Vagina (tissue), 2 donors: ENCODE measurements around the gene FBXO17.

Experiments
- POLR2A ChIP-seq, 2 donors: fragments of 450-650 bp; IDR thresholded peaks; one replicate each; pipeline ENCODE4 v1.6.1; 2017; ENCODE audit warnings: antibody characterized with exemption in 2 of 2, mild to moderate bottlenecking in 2 of 2, moderate library complexity in 2 of 2
- POLR2AphosphoS5 ChIP-seq, 2 donors: sonication (generic); formaldehyde crosslinking; IDR thresholded peaks; one replicate each; pipeline ENCODE4 v1.9.0; 2017; ENCODE audit warnings: antibody characterized with exemption in 2 of 2, mild to moderate bottlenecking in 2 of 2, low read depth in 1 of 2; ENCODE audit not compliant: insufficient read depth in 1 of 2
- TF ChIP-seq, protein P1 (sequence below), 3 experiments: fragments of 450-650 bp in 2 of 3; fragments of 200-600 bp in 1 of 3; sonication (generic) in 1 of 3; IDR thresholded peaks; one replicate each; pipeline ENCODE4 v1.5.1; 2017 to 2019; ENCODE audit warnings: antibody characterized with exemption in 3 of 3, mild to moderate bottlenecking in 2 of 3, moderate library complexity in 2 of 3

DNA sequence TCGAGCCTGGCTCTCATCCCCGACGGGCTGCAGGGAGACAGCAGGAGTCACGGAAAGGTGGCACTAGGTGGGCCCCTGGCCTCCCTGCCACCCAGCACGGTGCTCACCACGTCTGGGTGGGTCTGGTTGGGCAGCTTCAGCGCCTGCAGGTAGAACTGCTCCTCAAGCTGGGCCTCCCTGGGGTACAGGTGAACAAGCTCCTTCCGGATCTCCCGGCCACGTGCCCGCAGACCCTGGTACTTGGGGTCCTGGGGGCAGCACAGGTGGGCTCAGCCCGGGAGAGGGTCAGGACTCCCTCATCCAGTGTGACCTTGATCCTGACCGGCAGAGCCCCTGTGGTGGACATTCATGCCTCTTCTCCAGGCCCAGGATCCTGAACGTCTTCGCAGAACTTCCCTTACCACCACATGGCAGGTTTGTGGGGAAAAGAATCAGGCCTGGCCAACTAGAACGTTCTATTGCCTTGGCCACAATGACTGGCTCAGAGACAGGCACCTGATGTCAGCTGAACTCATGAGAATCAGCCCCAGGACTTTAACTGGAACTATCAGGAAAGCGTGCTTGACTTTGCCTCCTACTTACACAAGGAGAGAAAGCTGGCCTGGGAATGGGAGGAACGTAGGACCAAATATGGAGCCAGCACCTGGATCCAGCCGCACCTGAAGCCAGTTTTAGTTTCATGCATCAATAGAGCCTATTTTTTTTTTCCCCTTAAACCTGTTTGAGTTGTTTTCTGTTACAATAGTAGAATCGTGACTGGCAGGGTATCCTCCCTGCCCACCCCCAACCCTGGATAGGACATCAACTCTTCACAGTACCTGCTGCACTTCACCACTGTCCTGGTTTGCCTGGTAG, 53.9 kb downstream of the FBXO17 start:
- no peak for TF ChIP-seq POLR2AphosphoS5 (IDR thresholded peaks at IDR 0.05; ENCODE audit: insufficient read depth in 1 of 2, low read depth in 1 of 2)
- TF ChIP-seq POLR2A (IDR thresholded peaks at IDR 0.05): no peak
- TF ChIP-seq, protein P1, sequence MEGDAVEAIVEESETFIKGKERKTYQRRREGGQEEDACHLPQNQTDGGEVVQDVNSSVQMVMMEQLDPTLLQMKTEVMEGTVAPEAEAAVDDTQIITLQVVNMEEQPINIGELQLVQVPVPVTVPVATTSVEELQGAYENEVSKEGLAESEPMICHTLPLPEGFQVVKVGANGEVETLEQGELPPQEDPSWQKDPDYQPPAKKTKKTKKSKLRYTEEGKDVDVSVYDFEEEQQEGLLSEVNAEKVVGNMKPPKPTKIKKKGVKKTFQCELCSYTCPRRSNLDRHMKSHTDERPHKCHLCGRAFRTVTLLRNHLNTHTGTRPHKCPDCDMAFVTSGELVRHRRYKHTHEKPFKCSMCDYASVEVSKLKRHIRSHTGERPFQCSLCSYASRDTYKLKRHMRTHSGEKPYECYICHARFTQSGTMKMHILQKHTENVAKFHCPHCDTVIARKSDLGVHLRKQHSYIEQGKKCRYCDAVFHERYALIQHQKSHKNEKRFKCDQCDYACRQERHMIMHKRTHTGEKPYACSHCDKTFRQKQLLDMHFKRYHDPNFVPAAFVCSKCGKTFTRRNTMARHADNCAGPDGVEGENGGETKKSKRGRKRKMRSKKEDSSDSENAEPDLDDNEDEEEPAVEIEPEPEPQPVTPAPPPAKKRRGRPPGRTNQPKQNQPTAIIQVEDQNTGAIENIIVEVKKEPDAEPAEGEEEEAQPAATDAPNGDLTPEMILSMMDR (IDR thresholded peaks at IDR 0.05): no peak
